SK-N-SH (cell line): ENCODE results near the gene C16orf74. TPM values are rescaled to one million over a fixed set of nuclear protein-coding genes. Genes with fewer than 3 reads are reported as not detected.

ENCODE experiments used
- CTCF ChIA-PET: fragments of 300-600, 350-600 bp; formaldehyde crosslinking; extraction: SDS; loops from one replicate; lab custom pipeline; 2021; lab: Yijun Ruan, JAX
- POLR2A ChIA-PET: fragments of 350-600 bp; sonication (Branson Sonifier 250); formaldehyde crosslinking; extraction: SDS; loops from one replicate; lab custom pipeline; 2020; ENCODE audit warnings: antibody characterized with exemption, inconsistent platforms; lab: Yijun Ruan, JAX
- DNase-seq: peaks from one replicate; pipeline ENCODE4 v3.0.0; 2012
- H2AFZ ChIP-seq: fragments of 200-600 bp; sonication (generic); 2 replicates; pipeline ENCODE4 v1.8.1; 2016; ENCODE audit warnings: antibody characterized with exemption, mild to moderate bottlenecking, low read depth
- H3F3A ChIP-seq: fragments of 200-600 bp; sonication (generic); replicated peaks from 2 replicates; pipeline ENCODE3; 2016; ENCODE audit warnings: antibody characterized with exemption, mild to moderate bottlenecking; ENCODE audit not compliant: insufficient read depth
- H3K27ac ChIP-seq, 2 experiments: fragments of 200-500 bp in 1 of 2; fragments of 200-600 bp in 1 of 2; sonication (Bioruptor generic) in 1 of 2; sonication (generic), shearing (Covaris generic) in 1 of 2; 2 replicates each; pipeline versions ENCODE4 v1.5.1 to v1.6.1; 2014 to 2016; ENCODE audit warnings: low read depth in 2 of 2, inconsistent platforms in 1 of 2, low read length in 1 of 2, mild to moderate bottlenecking in 1 of 2, mixed read lengths in 1 of 2
- H3K27me3 ChIP-seq: fragments of 200-600 bp; sonication (generic), shearing (Covaris generic); 2 replicates; pipeline ENCODE4 v1.6.1; 2016; ENCODE audit warnings: mixed run types; ENCODE audit not compliant: insufficient read depth
- H3K36me3 ChIP-seq, 2 experiments: fragments of 200-500 bp in 1 of 2; fragments of 200-600 bp in 1 of 2; sonication (Bioruptor generic) in 1 of 2; sonication (generic) in 1 of 2; replicated peaks in 1 of 2; 2 replicates each; pipeline versions ENCODE3 to v1.5.1; 2014 to 2016; ENCODE audit warnings: low read length in 1 of 2, mild to moderate bottlenecking in 1 of 2; ENCODE audit not compliant: insufficient read depth in 2 of 2, control insufficient read depth in 1 of 2
- H3K4me1 ChIP-seq, 2 experiments: fragments of 200-500 bp in 1 of 2; fragments of 200-600 bp in 1 of 2; sonication (Bioruptor generic) in 1 of 2; sonication (generic), shearing (Covaris generic) in 1 of 2; 2 replicates each; pipeline versions ENCODE4 v1.5.1 to v1.6.1; 2014 to 2016; ENCODE audit warnings: low read depth in 1 of 2, low read length in 1 of 2, mixed run types in 1 of 2; ENCODE audit not compliant: insufficient read depth in 2 of 2, control insufficient read depth in 1 of 2
- H3K4me2 ChIP-seq: fragments of 200-600 bp; sonication (generic), shearing (Covaris generic); 2 replicates; pipeline ENCODE4 v1.6.1; 2017; ENCODE audit warnings: mixed run types
- H3K4me3 ChIP-seq, 2 experiments: fragments of 200-500 bp in 1 of 2; fragments of 200-600 bp in 1 of 2; sonication (Bioruptor generic) in 1 of 2; sonication (generic), shearing (Covaris generic) in 1 of 2; 2 replicates each; pipeline versions ENCODE4 v1.5.1 to v1.8.1; 2014 to 2016; ENCODE audit warnings: low read depth in 2 of 2, inconsistent platforms in 1 of 2, low read length in 1 of 2, mild to moderate bottlenecking in 1 of 2, mixed read lengths in 1 of 2, moderate library complexity in 1 of 2
- H3K79me2 ChIP-seq: fragments of 200-600 bp; sonication (generic); 2 replicates; pipeline ENCODE4 v1.8.1; 2017; ENCODE audit warnings: mild to moderate bottlenecking; ENCODE audit not compliant: insufficient read depth
- H3K9ac ChIP-seq: fragments of 200-600 bp; sonication (generic); 2 replicates; pipeline ENCODE4 v1.6.1; 2017; ENCODE audit warnings: mixed run types
- H3K9me2 ChIP-seq: fragments of 200-600 bp; sonication (generic); 2 replicates; pipeline ENCODE4 v1.6.1; 2017; ENCODE audit warnings: mixed run types
- H3K9me3 ChIP-seq: fragments of 200-600 bp; sonication (generic); 2 replicates; pipeline ENCODE4 v1.6.1; 2017; ENCODE audit warnings: mixed run types, mild to moderate bottlenecking, moderate library complexity
- H4K20me1 ChIP-seq: fragments of 200-600 bp; sonication (generic); 2 replicates; pipeline ENCODE4 v1.6.1; 2017; ENCODE audit warnings: mild to moderate bottlenecking, mixed run types; ENCODE audit not compliant: insufficient read depth
- CHD2 ChIP-seq: fragments of 150-350 bp; IDR thresholded peaks from 2 replicates; pipeline ENCODE4 v1.6.1; 2018; ENCODE audit warnings: low read length; ENCODE audit not compliant: partially characterized antibody
- EZH2phosphoT487 ChIP-seq: fragments of 200-600 bp; sonication (generic); IDR thresholded peaks from 2 replicates; pipeline ENCODE4 v1.6.1; 2017; ENCODE audit warnings: low read depth, mixed run types, mild to moderate bottlenecking, antibody characterized with exemption, moderate library complexity, borderline replicate concordance
- FOSL2 ChIP-seq: IDR thresholded peaks from 2 replicates; pipeline ENCODE4 v1.4.0; 2012; ENCODE audit warnings: low read depth, mild to moderate bottlenecking, moderate library complexity, borderline replicate concordance
- FOXJ3 ChIP-seq: sonication (generic); formaldehyde crosslinking; IDR thresholded peaks from 2 replicates; pipeline ENCODE4 v1.5.1; 2020; ENCODE audit warnings: mild to moderate bottlenecking, missing genetic modification reagents
- FOXM1 ChIP-seq: IDR thresholded peaks from 2 replicates; pipeline ENCODE4 v1.4.0; 2012; ENCODE audit warnings: low read depth, mild to moderate bottlenecking
- GATA2 ChIP-seq: sonication (generic); formaldehyde crosslinking; IDR thresholded peaks from 2 replicates; pipeline ENCODE4 v1.5.0; 2020; ENCODE audit warnings: mild to moderate bottlenecking, missing genetic modification reagents
- MEF2A ChIP-seq: IDR thresholded peaks from 2 replicates; pipeline ENCODE4 v1.4.0; 2012; ENCODE audit warnings: low read depth, borderline replicate concordance
- MXI1 ChIP-seq: IDR thresholded peaks from 2 replicates; pipeline ENCODE4 v1.6.1; 2012; ENCODE audit warnings: mild to moderate bottlenecking, low read depth, low read length, improper control_type of control experiment
- NFIC ChIP-seq: IDR thresholded peaks from 2 replicates; pipeline ENCODE4 v1.4.0; 2012; ENCODE audit warnings: borderline replicate concordance
- NRF1 ChIP-seq: IDR thresholded peaks from 2 replicates; pipeline ENCODE4 v1.6.1; 2012; ENCODE audit warnings: low read depth, mild to moderate bottlenecking, low read length
- RAD21 ChIP-seq: IDR thresholded peaks from 2 replicates; pipeline ENCODE4 v1.6.1; 2012; ENCODE audit warnings: mild to moderate bottlenecking, low read length
- RFX5 ChIP-seq: IDR thresholded peaks from 2 replicates; pipeline ENCODE4 v1.6.1; 2012; ENCODE audit warnings: mild to moderate bottlenecking, improper control_type of control experiment, low read length
- RXRA ChIP-seq: IDR thresholded peaks from 2 replicates; pipeline ENCODE4 v1.4.0; 2012; ENCODE audit warnings: low read depth, mild to moderate bottlenecking, borderline replicate concordance
- TCF12 ChIP-seq: IDR thresholded peaks from 2 replicates; pipeline ENCODE4 v1.4.0; 2012
- YY1 ChIP-seq: IDR thresholded peaks from 2 replicates; pipeline ENCODE4 v1.4.0; 2012; ENCODE audit warnings: low read depth, mild to moderate bottlenecking
- WGBS: methylation state at CpG from one replicate; pipeline ENCODE4 v1.1.6; 2017; ENCODE audit warnings: low lambda C conversion rate; 5-methylcytosine and 5-hydroxymethylcytosine counted together
- polyA plus RNA-seq, 3 experiments: library from polyadenylated mRNA; depleted of rRNA; stranded (reverse); fragments of >200 nt; gene quantifications; 2 replicates each; pipeline ENCODE4 v1.2.3, GENCODE V29; 2012
- TF ChIP-seq, protein P1 (sequence below): fragments of 200-600 bp; sonication (generic); IDR thresholded peaks from 2 replicates; pipeline ENCODE4 v1.6.1; 2017; ENCODE audit warnings: antibody characterized with exemption, mild to moderate bottlenecking, moderate library complexity
- TF ChIP-seq, protein P2 (sequence below): IDR thresholded peaks from 2 replicates; pipeline ENCODE4 v1.4.0; 2012; ENCODE audit warnings: low read depth, borderline replicate concordance
- TF ChIP-seq, protein P3 (sequence below): IDR thresholded peaks from 2 replicates; pipeline ENCODE4; 2012
- TF ChIP-seq, protein P4 (sequence below): IDR thresholded peaks from 2 replicates; pipeline ENCODE4 v1.4.0; 2012; ENCODE audit warnings: low read depth

The C16orf74 gene
- polyA plus RNA-seq, 1 of the 3 experiments (the other 2 are of a cell fraction) = 27.2 TPM

DNA sequence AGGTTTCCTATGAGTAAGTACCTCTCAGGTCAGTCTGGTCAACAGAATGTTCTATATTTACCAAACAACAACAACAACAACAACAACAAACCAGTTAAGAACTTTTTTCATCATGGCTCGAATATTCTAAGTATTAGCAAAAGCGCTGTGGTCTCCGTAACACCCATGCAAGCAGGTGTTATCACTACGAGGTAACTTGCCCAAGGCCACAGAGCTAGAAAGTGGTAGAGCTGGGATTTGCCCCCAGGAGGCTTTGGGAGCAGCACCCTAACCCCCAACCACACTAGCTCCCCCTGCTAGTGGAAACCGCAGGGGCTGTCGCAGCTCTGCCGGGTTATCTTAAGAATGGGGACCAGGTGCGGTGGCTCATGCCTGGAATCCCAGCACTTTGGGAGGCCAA is 23.9 kb upstream of the C16orf74 start:
- Histone ChIP-seq H2AFZ (no peak overlapping the region), H3K9me3 (no peaks in the 10 kb centered on the region), H3K4me1 (no peaks in the 10 kb centered on the region), H3K4me3 (no peak overlapping the region), H3K9me2 (no peaks in the 10 kb centered on the region), H4K20me1 (no peaks in the 10 kb centered on the region), H3K27me3 (no peaks in the 10 kb centered on the region), H3K79me2 (no peaks in the 10 kb centered on the region), H3K9ac (no peak overlapping the region), H3K27ac (no peak overlapping the region), H3F3A (peaks cover 21% of the 10 kb centered on the region), H3K36me3 (peaks cover 19 to 24% of the 10 kb centered on the region in 2 experiments), H3K4me2 (no peak overlapping the region)
- ChIA-PET CTCF (no interaction called here), POLR2A (no interaction called here)
- DNase-seq = no peak
- 97% methylated on average over 8 of the region's 8 CpGs for WGBS
- no peak for TF ChIP-seq FOSL2
- TF ChIP-seq, protein P1, sequence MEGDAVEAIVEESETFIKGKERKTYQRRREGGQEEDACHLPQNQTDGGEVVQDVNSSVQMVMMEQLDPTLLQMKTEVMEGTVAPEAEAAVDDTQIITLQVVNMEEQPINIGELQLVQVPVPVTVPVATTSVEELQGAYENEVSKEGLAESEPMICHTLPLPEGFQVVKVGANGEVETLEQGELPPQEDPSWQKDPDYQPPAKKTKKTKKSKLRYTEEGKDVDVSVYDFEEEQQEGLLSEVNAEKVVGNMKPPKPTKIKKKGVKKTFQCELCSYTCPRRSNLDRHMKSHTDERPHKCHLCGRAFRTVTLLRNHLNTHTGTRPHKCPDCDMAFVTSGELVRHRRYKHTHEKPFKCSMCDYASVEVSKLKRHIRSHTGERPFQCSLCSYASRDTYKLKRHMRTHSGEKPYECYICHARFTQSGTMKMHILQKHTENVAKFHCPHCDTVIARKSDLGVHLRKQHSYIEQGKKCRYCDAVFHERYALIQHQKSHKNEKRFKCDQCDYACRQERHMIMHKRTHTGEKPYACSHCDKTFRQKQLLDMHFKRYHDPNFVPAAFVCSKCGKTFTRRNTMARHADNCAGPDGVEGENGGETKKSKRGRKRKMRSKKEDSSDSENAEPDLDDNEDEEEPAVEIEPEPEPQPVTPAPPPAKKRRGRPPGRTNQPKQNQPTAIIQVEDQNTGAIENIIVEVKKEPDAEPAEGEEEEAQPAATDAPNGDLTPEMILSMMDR = no peak
- TF ChIP-seq GATA2 (CRISPR knock-in tag) = no peak
- TF ChIP-seq NFIC = no peak
- no peak for TF ChIP-seq MXI1
- TF ChIP-seq EZH2phosphoT487 = no peak
- TF ChIP-seq FOXJ3 (CRISPR knock-in tag) = no peak
- TF ChIP-seq RXRA = no peak
- no peak for TF ChIP-seq YY1
- no peak for TF ChIP-seq RFX5
- TF ChIP-seq, protein P2, sequence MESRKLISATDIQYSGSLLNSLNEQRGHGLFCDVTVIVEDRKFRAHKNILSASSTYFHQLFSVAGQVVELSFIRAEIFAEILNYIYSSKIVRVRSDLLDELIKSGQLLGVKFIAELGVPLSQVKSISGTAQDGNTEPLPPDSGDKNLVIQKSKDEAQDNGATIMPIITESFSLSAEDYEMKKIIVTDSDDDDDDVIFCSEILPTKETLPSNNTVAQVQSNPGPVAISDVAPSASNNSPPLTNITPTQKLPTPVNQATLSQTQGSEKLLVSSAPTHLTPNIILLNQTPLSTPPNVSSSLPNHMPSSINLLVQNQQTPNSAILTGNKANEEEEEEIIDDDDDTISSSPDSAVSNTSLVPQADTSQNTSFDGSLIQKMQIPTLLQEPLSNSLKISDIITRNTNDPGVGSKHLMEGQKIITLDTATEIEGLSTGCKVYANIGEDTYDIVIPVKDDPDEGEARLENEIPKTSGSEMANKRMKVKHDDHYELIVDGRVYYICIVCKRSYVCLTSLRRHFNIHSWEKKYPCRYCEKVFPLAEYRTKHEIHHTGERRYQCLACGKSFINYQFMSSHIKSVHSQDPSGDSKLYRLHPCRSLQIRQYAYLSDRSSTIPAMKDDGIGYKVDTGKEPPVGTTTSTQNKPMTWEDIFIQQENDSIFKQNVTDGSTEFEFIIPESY = no peak
- TF ChIP-seq, protein P3, sequence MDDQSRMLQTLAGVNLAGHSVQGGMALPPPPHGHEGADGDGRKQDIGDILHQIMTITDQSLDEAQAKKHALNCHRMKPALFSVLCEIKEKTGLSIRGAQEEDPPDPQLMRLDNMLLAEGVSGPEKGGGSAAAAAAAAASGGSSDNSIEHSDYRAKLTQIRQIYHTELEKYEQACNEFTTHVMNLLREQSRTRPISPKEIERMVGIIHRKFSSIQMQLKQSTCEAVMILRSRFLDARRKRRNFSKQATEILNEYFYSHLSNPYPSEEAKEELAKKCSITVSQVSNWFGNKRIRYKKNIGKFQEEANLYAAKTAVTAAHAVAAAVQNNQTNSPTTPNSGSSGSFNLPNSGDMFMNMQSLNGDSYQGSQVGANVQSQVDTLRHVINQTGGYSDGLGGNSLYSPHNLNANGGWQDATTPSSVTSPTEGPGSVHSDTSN = no peak

DNA sequence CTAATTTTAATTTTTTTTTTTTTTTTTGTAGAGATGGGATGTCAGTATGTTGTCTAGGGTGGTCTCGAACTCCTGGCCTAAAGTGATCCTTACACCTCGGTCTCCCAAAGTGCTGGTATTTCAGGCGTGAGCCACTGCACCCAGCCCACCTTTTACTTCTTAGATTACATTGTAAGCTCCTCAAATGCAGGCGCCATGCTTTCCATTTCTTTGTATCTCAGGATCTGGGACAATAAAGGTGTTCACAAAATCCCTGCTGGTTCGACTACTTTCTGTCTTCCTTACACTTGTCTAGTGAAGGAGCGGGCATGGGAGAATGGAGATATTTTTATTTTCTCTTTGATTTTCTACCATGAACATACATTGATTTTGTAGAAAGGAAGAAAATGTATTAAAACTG is 23.2 kb upstream of the C16orf74 start:
- 73% methylated on average over 6 of the region's 6 CpGs for WGBS
- TF ChIP-seq, protein P4, sequence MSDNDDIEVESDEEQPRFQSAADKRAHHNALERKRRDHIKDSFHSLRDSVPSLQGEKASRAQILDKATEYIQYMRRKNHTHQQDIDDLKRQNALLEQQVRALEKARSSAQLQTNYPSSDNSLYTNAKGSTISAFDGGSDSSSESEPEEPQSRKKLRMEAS = no peak
- no peak for TF ChIP-seq NFIC
- TF ChIP-seq MEF2A = no peak
- TF ChIP-seq FOXM1 = no peak
- no peak for TF ChIP-seq NRF1
- TF ChIP-seq TCF12 = no peak
- TF ChIP-seq CHD2 = no peak
- no peak for TF ChIP-seq RAD21
- POLR2A ChIA-PET = no interaction called here

More for the DNA sequence above, 23.2 kb upstream of the C16orf74 start:
- no peaks in the 10 kb centered on the region for H3K79me2 ChIP-seq
- no peak overlapping the region for H3K9ac ChIP-seq
- peaks cover 21% of the 10 kb centered on the region for H3F3A ChIP-seq
- H3K4me2 ChIP-seq = no peak overlapping the region
- no peaks in the 10 kb centered on the region for H4K20me1 ChIP-seq
- no peak for DNase-seq
- no peaks in the 10 kb centered on the region for H3K9me3 ChIP-seq
- H3K4me1 ChIP-seq = no peaks in the 10 kb centered on the region
- no peak overlapping the region for H3K4me3 ChIP-seq
- no peaks in the 10 kb centered on the region for H3K9me2 ChIP-seq
- no peak overlapping the region for H3K27ac ChIP-seq
- no peak overlapping the region for H2AFZ ChIP-seq
- peaks cover 17 to 19% of the 10 kb centered on the region in 2 experiments for H3K36me3 ChIP-seq
- CTCF ChIA-PET = no interaction called here
- H3K27me3 ChIP-seq = no peaks in the 10 kb centered on the region
